ENCODE results near the gene CTNNA3.

The CTNNA3 gene

GRCh38 chr10:66931340-66931948, 764.6 kb downstream of the CTNNA3 start:
- ATAC-seq (replicated peaks) (no peak), DNase-seq (no peak)
- H3K27me3 Mint-ChIP-seq: peaks cover 0 to 14% of the 10 kb centered on the region in 2 donors
- H3K9me3 Mint-ChIP-seq: peaks cover 0 to 6% of the 10 kb centered on the region in 2 donors
- no peaks in the 10 kb centered on the region for H3K36me3 Mint-ChIP-seq (ENCODE audit: insufficient read depth)
- no peaks in the 10 kb centered on the region for H3K4me1 Mint-ChIP-seq (ENCODE audit: low read depth in 2 of 2)
- no peak overlapping the region for H3K4me3 Mint-ChIP-seq
- no peak overlapping the region for H3K27ac Mint-ChIP-seq

GRCh38 chr10:66929375-66929774, 766.6 kb downstream of the CTNNA3 start:
- H3K27me3 Mint-ChIP-seq: peaks cover 0 to 14% of the 10 kb centered on the region in 2 donors
- no peaks in the 10 kb centered on the region for H3K4me1 Mint-ChIP-seq (ENCODE audit: low read depth in 2 of 2)
- ATAC-seq (replicated peaks): no peak
- no peak overlapping the region for H3K4me3 Mint-ChIP-seq
- no peaks in the 10 kb centered on the region for H3K36me3 Mint-ChIP-seq (ENCODE audit: insufficient read depth)
- DNase-seq: no peak
- H3K27ac Mint-ChIP-seq: no peak overlapping the region
- peaks cover 0 to 2% of the 10 kb centered on the region in 2 donors for H3K9me3 Mint-ChIP-seq

GRCh38 chr10:66928776-66929175, 767.2 kb downstream of the CTNNA3 start:
- Mint-ChIP-seq H3K4me1 (ENCODE audit: low read depth in 2 of 2) (no peaks in the 10 kb centered on the region), H3K27me3 (peaks cover 0 to 14% of the 10 kb centered on the region in 2 donors), H3K9me3 (peaks cover 0 to 2% of the 10 kb centered on the region in 2 donors), H3K27ac (no peak overlapping the region), H3K36me3 (ENCODE audit: insufficient read depth) (no peaks in the 10 kb centered on the region), H3K4me3 (no peak overlapping the region)
- DNase-seq (no peak), ATAC-seq (replicated peaks) (no peak)

- Mint-ChIP-seq H3K36me3 (ENCODE audit: insufficient read depth) (no peaks in the 10 kb centered on the region), H3K27ac (no peak overlapping the region), H3K27me3 (peaks cover 0 to 14% of the 10 kb centered on the region in 2 donors), H3K4me3 (no peak overlapping the region), H3K4me1 (ENCODE audit: low read depth in 2 of 2) (no peaks in the 10 kb centered on the region), H3K9me3 (peaks cover 0 to 2% of the 10 kb centered on the region in 2 donors)
- DNase-seq: no peak
- ATAC-seq (replicated peaks): no peak
These were observed 767.8 kb downstream of the CTNNA3 start for GRCh38 chr10:66927971-66928770.

GRCh38 chr10:66927251-66927935, 768.6 kb downstream of the CTNNA3 start:
- H3K4me1 Mint-ChIP-seq (ENCODE audit: low read depth in 2 of 2): no peaks in the 10 kb centered on the region
- no peak for DNase-seq

GRCh38 chr10:66926841-66927240, 769.2 kb downstream of the CTNNA3 start:
- no peak overlapping the region for H3K27ac Mint-ChIP-seq
- no peak overlapping the region for H3K4me3 Mint-ChIP-seq
- ATAC-seq (replicated peaks) (no peak), DNase-seq (no peak)
- peaks cover 0 to 14% of the 10 kb centered on the region in 2 donors for H3K27me3 Mint-ChIP-seq
- no peaks in the 10 kb centered on the region for H3K4me1 Mint-ChIP-seq (ENCODE audit: low read depth in 2 of 2)
- peaks cover 0 to 2% of the 10 kb centered on the region in 2 donors for H3K9me3 Mint-ChIP-seq
- H3K36me3 Mint-ChIP-seq (ENCODE audit: insufficient read depth): no peaks in the 10 kb centered on the region

More at GRCh38 chr10:66927251-66927935, 768.6 kb downstream of the CTNNA3 start:
- Mint-ChIP-seq H3K36me3 (ENCODE audit: insufficient read depth) (no peaks in the 10 kb centered on the region), H3K27ac (no peak overlapping the region), H3K27me3 (peaks cover 0 to 14% of the 10 kb centered on the region in 2 donors), H3K9me3 (peaks cover 0 to 2% of the 10 kb centered on the region in 2 donors), H3K4me3 (no peak overlapping the region)
- ATAC-seq (replicated peaks): no peak

GRCh38 chr10:66925896-66926715, 769.9 kb downstream of the CTNNA3 start, which contains the start of gene LRRTM3:
TSS of gene LRRTM3 (plus strand) at chr10:66926036.
- H3K9me3 Mint-ChIP-seq: peaks cover 4 to 6% of the 10 kb centered on the region in 2 donors
- H3K27ac Mint-ChIP-seq: no peak within 1 kb of the TSS
- H3K36me3 Mint-ChIP-seq (ENCODE audit: insufficient read depth): no peaks in the 10 kb centered on the region
- no peaks in the 10 kb centered on the region for H3K4me1 Mint-ChIP-seq (ENCODE audit: low read depth in 2 of 2)
- no peak within 1 kb of the TSS for H3K4me3 Mint-ChIP-seq
- ATAC-seq (replicated peaks): no peak
- peaks cover 0 to 14% of the 10 kb centered on the region in 2 donors for H3K27me3 Mint-ChIP-seq
- no peak for DNase-seq

GRCh38 chr10:66925373-66925772, 770.6 kb downstream of the CTNNA3 start:
- H3K9me3 Mint-ChIP-seq: peaks cover 4 to 7% of the 10 kb centered on the region in 2 donors
- no peak overlapping the region for H3K4me3 Mint-ChIP-seq
- H3K4me1 Mint-ChIP-seq (ENCODE audit: low read depth in 2 of 2): no peaks in the 10 kb centered on the region
- peaks cover 0 to 14% of the 10 kb centered on the region in 2 donors for H3K27me3 Mint-ChIP-seq
- no peaks in the 10 kb centered on the region for H3K36me3 Mint-ChIP-seq (ENCODE audit: insufficient read depth)
- no peak for DNase-seq
- ATAC-seq (replicated peaks): no peak
- H3K27ac Mint-ChIP-seq: no peak overlapping the region

GRCh38 chr10:66924674-66925345, 771.2 kb downstream of the CTNNA3 start:
- ATAC-seq (replicated peaks): no peak
- Mint-ChIP-seq H3K27me3 (peaks cover 0 to 14% of the 10 kb centered on the region in 2 donors), H3K36me3 (ENCODE audit: insufficient read depth) (no peaks in the 10 kb centered on the region), H3K4me3 (no peak overlapping the region), H3K27ac (no peak overlapping the region), H3K9me3 (peaks cover 4 to 7% of the 10 kb centered on the region in 2 donors), H3K4me1 (ENCODE audit: low read depth in 2 of 2) (no peaks in the 10 kb centered on the region)
- DNase-seq: no peak

- Mint-ChIP-seq H3K27ac (no peak overlapping the region), H3K4me3 (no peak overlapping the region), H3K36me3 (ENCODE audit: insufficient read depth) (no peaks in the 10 kb centered on the region), H3K9me3 (peaks cover 2 to 13% of the 10 kb centered on the region in 2 donors), H3K27me3 (no peaks in the 10 kb centered on the region), H3K4me1 (ENCODE audit: low read depth in 2 of 2) (no peaks in the 10 kb centered on the region)
- ATAC-seq (replicated peaks) (no peak), DNase-seq (no peak)
These were observed 776.7 kb downstream of the CTNNA3 start for GRCh38 chr10:66919248-66919647.

- Mint-ChIP-seq H3K4me3 (no peak overlapping the region), H3K9me3 (peaks cover 2 to 13% of the 10 kb centered on the region in 2 donors), H3K27me3 (no peaks in the 10 kb centered on the region), H3K4me1 (ENCODE audit: low read depth in 2 of 2) (no peaks in the 10 kb centered on the region), H3K36me3 (ENCODE audit: insufficient read depth) (no peaks in the 10 kb centered on the region), H3K27ac (no peak overlapping the region)
- no peak for ATAC-seq (replicated peaks)
- no peak for DNase-seq
These were observed 778.9 kb downstream of the CTNNA3 start for GRCh38 chr10:66917104-66917503.

GRCh38 chr10:66916030-66916429, 780.0 kb downstream of the CTNNA3 start:
- DNase-seq (no peak), ATAC-seq (replicated peaks) (no peak)
- H3K27me3 Mint-ChIP-seq: no peaks in the 10 kb centered on the region
- H3K4me3 Mint-ChIP-seq: no peak overlapping the region
- no peaks in the 10 kb centered on the region for H3K36me3 Mint-ChIP-seq (ENCODE audit: insufficient read depth)
- no peak overlapping the region for H3K27ac Mint-ChIP-seq
- H3K4me1 Mint-ChIP-seq (ENCODE audit: low read depth in 2 of 2): no peaks in the 10 kb centered on the region
- peaks cover 0 to 6% of the 10 kb centered on the region in 2 donors for H3K9me3 Mint-ChIP-seq

All from effector memory CD8-positive, alpha-beta T cell (primary cell).